HG02798 (cell line): ENCODE measurements around the gene PNMA8B.
"Not testable (repeated sequence)": the region's sequence is repeated elsewhere in the genome, so short reads cannot be mapped to it uniquely, and the experiment has no call there.

Experiments used
- ATAC-seq: cut with Tn5 transposase; IDR thresholded peaks from one replicate; pipeline ENCODE4 v1.9.1; 2021; ENCODE audit warnings: mild to moderate bottlenecking; ENCODE audit not compliant: unreplicated experiment, poor library complexity

Gene PNMA8B

GRCh38 chr19:46495786-46496099 lies at the start of gene PNMA8B:
PNMA8B (minus strand) TSS chr19:46495867; CDS start chr19:46495465, 402 bp downstream.
- ATAC-seq, result no peak

GRCh38 chr19:46544651-46545050 lies 49.0 kb upstream of the PNMA8B start:
- no peak for ATAC-seq

GRCh38 chr19:46542428-46543230 lies 47.0 kb upstream of the PNMA8B start:
- ATAC-seq, result no peak

- no peak for ATAC-seq
Observed at GRCh38 chr19:46537136-46538097, 41.8 kb upstream of the PNMA8B start.

- ATAC-seq, result no peak
Observed at GRCh38 chr19:46536391-46536790, 40.7 kb upstream of the PNMA8B start.

- ATAC-seq, result no peak
Observed at GRCh38 chr19:46533621-46534081, 38.0 kb upstream of the PNMA8B start.

- no peak for ATAC-seq
Observed at GRCh38 chr19:46533078-46533620, 37.5 kb upstream of the PNMA8B start.

GRCh38 chr19:46530636-46531035 lies 35.0 kb upstream of the PNMA8B start:
- ATAC-seq, result no peak

GRCh38 chr19:46529622-46530451 lies 34.2 kb upstream of the PNMA8B start:
- ATAC-seq, result no peak

GRCh38 chr19:46528601-46529590 lies 33.2 kb upstream of the PNMA8B start:
- no peak for ATAC-seq

GRCh38 chr19:46526801-46527200 lies 31.1 kb upstream of the PNMA8B start:
- not testable (repeated sequence) for ATAC-seq

- ATAC-seq, result no peak
Observed at GRCh38 chr19:46524308-46524707, 28.6 kb upstream of the PNMA8B start.

- not testable (repeated sequence) for ATAC-seq
Observed at GRCh38 chr19:46522988-46523387, 27.3 kb upstream of the PNMA8B start.

GRCh38 chr19:46521241-46521868 lies 25.7 kb upstream of the PNMA8B start:
- no peak for ATAC-seq

- ATAC-seq, result no peak
Observed at GRCh38 chr19:46520616-46521015, 24.9 kb upstream of the PNMA8B start.

GRCh38 chr19:46517471-46517870 lies 21.8 kb upstream of the PNMA8B start:
- no peak for ATAC-seq

- no peak for ATAC-seq
Observed at GRCh38 chr19:46515879-46516350, 20.2 kb upstream of the PNMA8B start.

- ATAC-seq, result no peak
Observed at GRCh38 chr19:46515290-46515609, 19.6 kb upstream of the PNMA8B start.
